GM12892 (cell line): ENCODE data around the gene G6PC1.

Experiments used
- POLR2A ChIP-seq: IDR thresholded peaks from 2 replicates; pipeline ENCODE4 v1.6.1; 2011; ENCODE audit warnings: low read depth, low read length, control low read depth
- POLR2AphosphoS5 ChIP-seq: IDR thresholded peaks from 2 replicates; pipeline ENCODE4 v1.6.1; 2011; ENCODE audit warnings: low read depth, low read length, control low read depth
- TAF1 ChIP-seq: IDR thresholded peaks from 2 replicates; pipeline ENCODE4 v1.6.1; 2011; ENCODE audit warnings: low read depth, mild to moderate bottlenecking, control low read depth, low read length, borderline replicate concordance

DNA sequence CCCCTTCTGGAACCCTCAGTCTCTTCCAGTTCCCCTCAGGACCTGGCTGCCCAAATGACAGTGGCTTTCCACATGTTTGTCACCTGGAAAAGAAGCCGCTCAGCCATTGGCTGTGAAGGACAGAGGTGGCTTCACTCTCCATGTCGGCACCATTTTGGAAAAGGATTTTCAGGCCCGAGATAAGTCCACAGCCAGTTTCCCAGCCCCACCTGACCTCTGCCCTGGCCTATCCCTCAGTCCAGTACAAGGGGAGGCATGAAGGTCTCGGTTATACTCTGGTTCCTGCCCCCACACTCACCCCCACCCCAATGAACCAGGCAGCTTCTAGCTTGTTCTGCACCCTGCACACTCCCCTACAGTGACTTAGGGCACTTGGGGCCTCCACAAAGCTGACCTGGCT lies 34.4 kb upstream of the G6PC1 start:
- TF ChIP-seq POLR2AphosphoS5 (no peak), POLR2A (no peak), TAF1 (no peak)
